ENCODE data around the gene NRXN3.

Gene NRXN3

GRCh38 chr14:79638672-79639266 lies 1468.6 kb downstream of the NRXN3 start:
- peak in 14 of 42 donors; percentile 3 to 50 (median 19) for DNase-seq
- intact Hi-C loops (cut with DNase I) = no loop called here

GRCh38 chr14:79639613-79640012 lies 1469.4 kb downstream of the NRXN3 start:
- intact Hi-C loops (cut with DNase I) = no loop called here
- DNase-seq = no peak

GRCh38 chr14:79641371-79641770 lies 1471.2 kb downstream of the NRXN3 start:
- intact Hi-C loops (cut with DNase I) = no loop called here
- no peak for DNase-seq

- intact Hi-C loops (cut with DNase I) = no loop called here
- DNase-seq = no peak
Measured at GRCh38 chr14:79643132-79643531, 1473.0 kb downstream of the NRXN3 start.

- intact Hi-C loops (cut with DNase I) = no loop called here
- peak in 2 of 42 donors; percentile 18 to 42 for DNase-seq
Measured at GRCh38 chr14:79645753-79646362, 1475.7 kb downstream of the NRXN3 start.

- no peak for DNase-seq
Measured at GRCh38 chr14:79649856-79650255, 1479.7 kb downstream of the NRXN3 start.

GRCh38 chr14:79652513-79653307 lies 1482.5 kb downstream of the NRXN3 start:
- intact Hi-C loops (cut with DNase I) = no loop called here
- no peak for DNase-seq

More at GRCh38 chr14:79649856-79650255, 1479.7 kb downstream of the NRXN3 start:
- intact Hi-C loops (cut with DNase I) = no loop called here

- DNase-seq = no peak
- intact Hi-C loops (cut with DNase I) = no loop called here
Measured at GRCh38 chr14:79656056-79656455, 1485.9 kb downstream of the NRXN3 start.

GRCh38 chr14:79656496-79656895 lies 1486.3 kb downstream of the NRXN3 start:
- DNase-seq = no peak
- intact Hi-C loops (cut with DNase I) = no loop called here

GRCh38 chr14:79658221-79658620 lies 1488.0 kb downstream of the NRXN3 start:
- intact Hi-C loops (cut with DNase I) = no loop called here
- DNase-seq = peak in 21 of 42 donors; percentile 2 to 61 (median 21)

- DNase-seq = no peak
- intact Hi-C loops (cut with DNase I) = no loop called here
Measured at GRCh38 chr14:79658769-79659168, 1488.6 kb downstream of the NRXN3 start.

- no peak for DNase-seq
- intact Hi-C loops (cut with DNase I) = no loop called here
Measured at GRCh38 chr14:79660053-79660939, 1490.1 kb downstream of the NRXN3 start.

GRCh38 chr14:79661752-79662151 lies 1491.6 kb downstream of the NRXN3 start:
- intact Hi-C loops (cut with DNase I) = no loop called here
- peak in 28 of 42 donors; percentile 4 to 61 (median 32) for DNase-seq

GRCh38 chr14:79663453-79663852 lies 1493.3 kb downstream of the NRXN3 start:
- no peak for DNase-seq
- intact Hi-C loops (cut with DNase I) = no loop called here

- intact Hi-C loops (cut with DNase I) = no loop called here
- no peak for DNase-seq
Measured at GRCh38 chr14:79665556-79665955, 1495.4 kb downstream of the NRXN3 start.

GRCh38 chr14:79668951-79669350 lies 1498.8 kb downstream of the NRXN3 start:
- intact Hi-C loops (cut with DNase I) = no loop called here
- no peak for DNase-seq

GRCh38 chr14:79670811-79671210 lies 1500.6 kb downstream of the NRXN3 start:
- no peak for DNase-seq
- intact Hi-C loops (cut with DNase I) = no loop called here

- DNase-seq = no peak
- intact Hi-C loops (cut with DNase I) = no loop called here
Measured at GRCh38 chr14:79680087-79680486, 1509.9 kb downstream of the NRXN3 start.

GRCh38 chr14:79686196-79686595 lies 1516.0 kb downstream of the NRXN3 start:
- DNase-seq = no peak
- intact Hi-C loops (cut with DNase I) = no loop called here

Measured in head of caudate nucleus (tissue), 42 donors.